ENCODE results near the gene WNT3.
A peak's percentile ranks its signal among the peaks of the same experiment; 100 is the strongest.
"Not testable (repeated sequence)": the region's sequence is repeated elsewhere in the genome, so short reads cannot be mapped to it uniquely, and the experiment has no call there.

WNT3 gene, protein sequence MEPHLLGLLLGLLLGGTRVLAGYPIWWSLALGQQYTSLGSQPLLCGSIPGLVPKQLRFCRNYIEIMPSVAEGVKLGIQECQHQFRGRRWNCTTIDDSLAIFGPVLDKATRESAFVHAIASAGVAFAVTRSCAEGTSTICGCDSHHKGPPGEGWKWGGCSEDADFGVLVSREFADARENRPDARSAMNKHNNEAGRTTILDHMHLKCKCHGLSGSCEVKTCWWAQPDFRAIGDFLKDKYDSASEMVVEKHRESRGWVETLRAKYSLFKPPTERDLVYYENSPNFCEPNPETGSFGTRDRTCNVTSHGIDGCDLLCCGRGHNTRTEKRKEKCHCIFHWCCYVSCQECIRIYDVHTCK

DNA sequence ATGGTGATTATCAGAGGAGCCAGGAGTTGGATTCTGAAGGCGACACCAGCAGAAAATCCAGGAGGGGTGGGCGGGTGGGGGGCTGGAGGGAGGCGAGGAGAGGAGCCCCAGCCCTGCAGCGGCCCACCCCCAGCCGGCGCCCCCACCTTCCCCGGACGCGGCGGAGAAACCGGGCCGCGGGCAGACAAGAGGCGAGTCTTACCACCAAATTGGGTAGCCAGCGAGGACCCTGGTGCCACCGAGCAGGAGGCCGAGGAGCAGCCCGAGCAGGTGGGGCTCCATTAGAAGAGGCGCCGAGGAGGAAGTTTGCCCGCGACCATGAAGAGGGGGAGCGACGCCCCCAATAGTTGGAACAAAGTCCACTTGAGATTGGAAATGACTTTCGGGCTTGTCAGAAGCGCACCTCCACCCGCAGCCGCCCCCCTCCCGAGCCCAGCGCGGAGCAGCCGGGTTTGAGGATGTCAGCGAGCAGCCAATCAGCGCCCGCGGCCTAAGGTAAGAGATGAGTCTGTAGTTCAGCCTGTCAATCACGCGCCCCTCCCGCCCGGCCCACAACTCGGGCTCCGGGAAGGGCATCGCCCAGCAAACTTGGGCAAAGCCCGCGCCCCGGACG, at the start of gene WNT3:
WNT3 (minus strand) TSS at position 377 of the 613 bp plus-strand sequence; CDS start at position 282, 95 bp downstream.
- peak; percentile 19 for DNase-seq

DNA sequence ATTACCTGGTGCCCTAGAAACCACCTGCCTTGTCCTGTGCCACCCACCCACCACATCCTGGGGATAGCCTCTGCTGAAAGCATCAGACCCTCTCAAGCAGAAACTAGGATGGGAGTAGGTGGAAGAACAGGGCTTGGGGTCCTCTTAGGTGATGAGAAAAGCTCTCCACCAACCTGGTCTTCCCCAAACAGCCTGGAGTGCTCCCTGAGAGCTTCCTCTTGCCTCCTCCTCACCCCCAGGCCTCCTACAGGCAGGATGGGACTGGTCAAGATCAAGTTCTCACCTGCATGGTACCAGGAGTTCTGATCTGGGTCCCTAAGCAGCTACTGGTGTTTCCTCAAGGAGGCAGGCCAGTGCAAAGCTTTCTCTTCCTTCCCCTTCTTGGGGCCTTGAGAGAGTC, 48.3 kb upstream of the WNT3 start:
- no peak for DNase-seq

DNA sequence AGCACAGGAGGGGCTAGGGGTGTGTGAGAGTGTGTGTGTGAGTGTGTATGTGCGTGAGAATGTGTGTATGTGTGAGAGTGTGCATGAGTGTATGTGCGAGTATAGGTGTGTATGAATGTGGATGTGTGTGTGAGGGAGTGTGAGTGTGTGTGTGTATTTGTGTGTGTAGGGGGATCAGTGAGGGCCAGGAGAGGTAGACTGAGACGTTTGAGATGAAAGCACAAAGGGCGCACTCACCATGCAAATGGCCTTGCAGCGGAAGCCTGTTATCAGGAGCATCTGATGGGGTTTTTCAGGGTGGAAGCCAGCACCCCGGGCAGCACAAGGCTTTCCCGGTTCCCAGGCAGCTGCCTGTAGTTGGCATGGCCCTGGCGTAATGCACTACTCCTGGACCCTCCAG, 47.8 kb upstream of the WNT3 start:
- no peak for DNase-seq

DNA sequence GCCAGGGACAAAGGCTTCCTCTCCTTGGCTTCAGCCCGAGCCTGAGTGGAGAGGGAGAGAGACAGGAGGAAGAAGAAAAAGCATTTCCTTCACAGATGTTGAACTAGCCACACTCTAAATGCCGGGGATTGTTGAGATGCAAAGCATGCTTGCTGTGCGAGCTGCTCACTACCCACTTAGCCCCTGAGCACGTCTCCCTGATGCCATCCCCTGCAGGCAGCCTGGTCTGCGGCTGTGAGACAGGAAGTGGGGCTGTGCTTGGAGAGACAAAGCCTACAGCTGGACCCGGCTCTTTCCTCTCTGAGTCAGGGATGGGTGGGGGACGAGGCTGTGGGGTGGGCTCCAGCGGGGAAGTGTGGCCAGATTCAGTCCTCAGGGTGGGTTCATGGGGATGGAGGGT, 46.6 kb upstream of the WNT3 start:
- DNase-seq = no peak

DNA sequence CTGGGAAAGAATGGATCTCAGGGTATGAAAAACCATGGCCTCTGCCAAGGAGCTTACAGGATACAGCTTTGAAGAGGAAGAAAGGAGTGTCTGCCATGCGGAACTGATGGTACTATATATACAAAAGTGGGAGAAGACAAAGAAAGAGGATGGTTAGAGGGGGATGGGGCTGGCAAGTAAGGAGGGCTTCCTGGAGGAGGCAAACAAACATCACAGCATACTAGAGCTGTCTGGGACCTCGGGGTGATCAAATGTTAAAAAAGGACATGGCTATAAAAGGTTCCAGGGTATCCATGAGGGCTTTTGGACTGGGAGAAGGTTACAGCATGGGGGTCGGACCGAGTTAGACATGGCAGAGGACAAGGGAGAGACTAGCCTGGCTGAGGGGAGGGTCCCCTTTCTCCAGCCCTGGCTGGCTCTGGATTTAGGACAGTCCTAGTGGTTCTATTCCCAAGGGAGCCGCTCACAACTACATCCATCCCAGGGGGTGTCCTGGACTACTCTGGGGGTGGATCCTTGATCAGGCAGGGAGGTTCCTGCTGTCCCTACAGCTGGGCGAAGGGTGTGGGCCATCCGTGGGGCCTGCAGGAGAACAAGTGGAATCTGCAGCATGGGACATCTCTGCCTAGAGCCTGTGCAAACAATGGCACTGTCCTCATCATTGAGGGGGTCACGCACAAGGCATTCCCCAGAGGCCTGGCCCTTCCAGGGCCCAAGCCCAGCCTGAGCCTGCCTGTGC, 45.1 kb upstream of the WNT3 start:
- DNase-seq = no peak

DNA sequence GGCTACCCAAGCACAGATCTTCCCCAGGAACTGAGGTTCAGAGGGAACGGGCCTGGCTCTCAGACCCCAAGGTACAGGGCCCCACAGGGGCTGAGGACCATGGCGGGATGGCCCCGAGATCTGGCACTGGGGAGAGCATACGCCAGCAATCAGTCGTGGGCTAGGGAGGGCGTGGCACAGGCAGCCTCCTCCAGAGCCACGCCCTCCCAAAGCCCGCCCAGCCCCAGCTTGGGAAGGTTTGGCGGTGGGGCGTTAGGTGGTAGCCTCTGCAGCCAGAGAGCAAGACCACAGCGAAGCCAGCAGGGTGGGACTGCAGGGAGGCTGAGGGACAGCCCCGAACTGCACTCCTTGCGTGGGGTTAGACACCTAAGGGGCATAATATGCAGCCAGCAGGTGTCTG, 44.5 kb upstream of the WNT3 start:
- no peak for DNase-seq

DNA sequence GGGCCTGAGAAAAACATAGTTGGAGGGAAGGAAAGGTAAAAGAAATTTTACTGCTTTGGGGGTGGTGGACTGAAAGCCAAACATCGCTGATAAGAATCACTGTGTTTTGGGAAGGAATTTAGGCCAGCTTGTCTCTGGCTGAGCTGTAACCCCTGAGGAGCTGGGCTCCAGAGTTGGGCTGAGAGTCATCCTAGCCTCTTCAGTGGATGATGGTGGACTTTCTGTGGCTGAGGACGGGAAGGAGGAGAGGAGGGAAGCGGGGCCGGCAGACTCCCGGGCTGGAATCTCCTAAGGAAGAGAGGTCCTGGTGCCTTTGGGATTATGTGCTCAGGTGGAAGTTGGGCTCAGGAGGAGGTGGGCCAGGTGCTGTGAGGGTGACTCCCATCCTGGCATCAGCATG, 41.5 kb upstream of the WNT3 start:
- no peak for DNase-seq

DNA sequence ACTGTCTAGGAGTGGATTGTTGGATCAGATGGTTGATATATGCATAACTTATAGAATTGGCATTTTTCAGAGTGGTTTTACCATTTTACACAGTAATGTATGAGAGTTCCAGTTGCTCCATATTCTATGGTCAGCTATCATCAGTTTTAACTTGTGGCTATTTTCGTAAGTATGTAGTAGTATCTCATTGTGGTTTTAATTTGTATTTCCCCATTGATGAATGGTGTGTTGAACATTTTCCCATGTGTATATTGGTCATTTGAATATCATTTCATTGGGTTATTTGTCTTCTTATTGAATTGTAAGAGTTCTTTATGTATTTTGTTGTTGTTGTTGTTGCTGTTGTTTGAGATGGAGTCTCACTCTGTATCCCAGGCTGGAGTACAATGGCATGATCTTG, 39.1 kb upstream of the WNT3 start:
- DNase-seq = no peak

DNA sequence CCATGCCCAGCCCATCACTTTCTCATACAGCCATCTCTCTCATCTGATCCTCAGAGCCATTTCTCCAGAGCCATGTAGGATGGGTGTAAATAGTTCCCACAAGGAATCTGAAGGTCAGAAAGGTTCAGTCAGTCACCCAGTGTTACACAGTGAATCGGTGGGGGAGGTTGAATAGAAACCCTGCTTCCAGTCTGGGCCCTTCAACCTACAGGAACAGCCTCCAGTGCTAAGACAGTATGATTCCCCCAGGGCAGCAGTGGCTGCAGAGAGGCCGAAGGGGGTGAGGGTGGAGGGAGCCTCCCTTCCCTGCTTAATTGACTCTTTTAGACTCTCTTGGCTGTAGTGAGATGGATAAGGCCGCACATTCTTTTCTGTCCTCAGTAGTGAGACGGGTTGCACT, 36.5 kb upstream of the WNT3 start:
- DNase-seq = no peak

DNA sequence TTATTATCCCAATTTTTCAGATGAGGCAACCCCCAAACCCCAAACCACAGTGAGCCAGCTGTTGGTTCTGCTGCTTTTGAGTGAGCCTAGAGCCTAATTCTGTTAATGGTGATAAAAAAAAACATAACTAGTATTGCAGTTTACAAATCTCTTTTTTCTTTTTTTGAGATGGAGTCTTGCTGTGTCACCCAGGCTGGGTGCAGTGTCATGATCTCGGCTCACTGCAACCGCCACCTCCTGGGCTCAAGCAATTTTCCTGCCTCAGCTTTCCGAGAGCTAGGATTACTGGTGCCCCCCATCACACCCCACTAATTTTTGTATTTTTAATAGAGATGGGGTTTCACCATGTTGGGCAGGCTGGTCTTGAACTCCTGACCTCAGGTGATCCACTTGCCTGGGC, 36.0 kb upstream of the WNT3 start:
- no peak for DNase-seq

DNA sequence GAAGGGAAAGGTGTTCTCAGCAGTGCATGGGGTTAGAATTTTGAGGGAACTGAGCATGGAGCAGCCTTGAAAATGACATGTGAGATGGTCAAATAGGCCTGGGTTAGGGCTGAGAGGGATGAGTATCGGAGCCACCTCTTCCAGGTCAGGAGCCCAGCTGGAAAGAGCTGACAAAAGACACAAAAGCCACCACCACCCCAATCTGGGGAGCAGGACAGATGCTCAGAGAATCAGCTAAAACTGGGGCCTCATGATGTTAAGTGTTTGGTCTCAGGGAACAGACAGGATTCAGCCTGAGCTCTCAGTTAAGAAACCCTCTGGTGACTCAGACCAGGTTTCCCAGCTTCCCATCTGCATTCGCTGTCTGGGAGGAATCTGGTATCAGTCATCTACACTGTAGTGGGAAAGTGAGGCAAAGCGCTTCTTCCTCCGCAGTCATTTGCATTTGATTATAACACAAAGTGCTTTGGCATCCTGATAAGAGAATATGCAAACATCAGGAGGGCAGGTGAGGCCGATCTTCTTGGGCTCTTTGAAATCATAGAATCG, 35.5 kb upstream of the WNT3 start:
- DNase-seq = no peak

DNA sequence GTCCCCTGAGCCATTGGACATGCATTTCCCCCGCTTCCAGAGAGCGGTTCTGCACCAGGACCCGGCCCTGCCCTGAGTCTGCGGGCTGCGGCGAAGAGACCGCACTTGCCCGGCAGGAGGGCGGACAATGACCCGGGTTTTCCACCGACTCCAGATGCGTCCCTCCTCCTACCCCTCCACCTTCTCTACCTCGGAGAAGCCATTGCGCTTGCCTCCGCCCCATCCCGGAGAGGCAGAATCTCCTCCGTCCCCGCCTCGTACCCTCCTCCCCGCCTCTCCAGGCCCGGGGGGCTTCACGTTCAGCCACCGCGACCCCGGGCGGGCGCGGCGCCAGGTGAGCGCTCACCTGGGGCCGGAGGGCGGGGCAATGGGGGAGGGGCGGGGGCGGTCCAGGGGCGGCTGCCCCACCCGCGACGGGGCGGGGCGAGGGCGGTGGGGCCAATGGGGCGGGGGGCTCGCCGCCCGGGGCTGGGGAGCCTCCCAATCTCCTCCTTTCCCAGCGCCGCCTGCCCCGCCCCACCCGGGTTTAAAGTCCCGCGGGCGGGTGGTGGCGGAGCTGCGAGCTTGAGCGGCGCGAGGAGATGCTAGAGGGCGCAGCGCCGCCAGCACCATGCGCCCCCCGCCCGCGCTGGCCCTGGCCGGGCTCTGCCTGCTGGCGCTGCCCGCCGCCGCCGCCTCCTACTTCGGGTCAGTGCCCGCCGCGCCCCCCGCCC, 32.7 kb upstream of the WNT3 start, which contains the start of gene WNT9B:
WNT9B (plus strand) TSS at position 555 of the 713 bp plus-strand sequence; CDS start at position 611, 56 bp downstream.
- DNase-seq = peak; percentile 58

DNA sequence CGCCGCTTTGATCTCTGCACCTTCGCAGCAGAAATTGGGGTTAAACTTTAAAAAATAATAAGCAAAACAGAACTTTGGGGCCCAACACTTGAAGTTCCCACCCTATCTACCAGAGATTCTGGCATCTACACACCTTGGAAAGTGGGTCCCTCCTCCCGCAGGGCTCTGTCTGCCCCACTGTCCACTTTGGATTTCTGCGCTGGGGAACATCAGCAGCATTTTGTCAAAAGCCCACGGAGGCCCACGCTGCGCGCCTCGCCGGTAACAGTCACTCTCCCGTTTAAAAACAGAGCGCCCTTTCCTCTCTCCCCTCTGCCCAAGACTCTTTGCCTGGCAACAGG, 32.2 kb upstream of the WNT3 start:
- no peak for DNase-seq

DNA sequence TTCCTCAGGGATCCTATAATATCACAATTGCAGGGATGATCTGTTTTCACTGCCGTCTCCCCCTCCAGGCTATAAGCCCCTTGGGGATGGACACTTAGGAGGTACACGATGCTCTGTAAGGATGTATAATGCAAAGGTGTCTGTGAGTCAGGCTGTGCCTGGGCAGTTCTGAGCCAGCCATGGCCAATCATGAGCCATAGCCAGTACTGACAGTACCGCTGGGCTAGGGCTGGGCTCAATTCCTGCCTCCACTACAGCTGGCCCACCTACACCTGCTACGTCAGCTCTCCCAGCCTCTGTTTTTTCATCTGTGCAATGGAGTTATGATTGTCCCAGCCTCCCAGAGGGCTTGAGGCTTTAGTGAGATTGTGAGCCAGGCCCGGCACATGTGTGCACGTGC, 30.0 kb upstream of the WNT3 start:
- no peak for DNase-seq

DNA sequence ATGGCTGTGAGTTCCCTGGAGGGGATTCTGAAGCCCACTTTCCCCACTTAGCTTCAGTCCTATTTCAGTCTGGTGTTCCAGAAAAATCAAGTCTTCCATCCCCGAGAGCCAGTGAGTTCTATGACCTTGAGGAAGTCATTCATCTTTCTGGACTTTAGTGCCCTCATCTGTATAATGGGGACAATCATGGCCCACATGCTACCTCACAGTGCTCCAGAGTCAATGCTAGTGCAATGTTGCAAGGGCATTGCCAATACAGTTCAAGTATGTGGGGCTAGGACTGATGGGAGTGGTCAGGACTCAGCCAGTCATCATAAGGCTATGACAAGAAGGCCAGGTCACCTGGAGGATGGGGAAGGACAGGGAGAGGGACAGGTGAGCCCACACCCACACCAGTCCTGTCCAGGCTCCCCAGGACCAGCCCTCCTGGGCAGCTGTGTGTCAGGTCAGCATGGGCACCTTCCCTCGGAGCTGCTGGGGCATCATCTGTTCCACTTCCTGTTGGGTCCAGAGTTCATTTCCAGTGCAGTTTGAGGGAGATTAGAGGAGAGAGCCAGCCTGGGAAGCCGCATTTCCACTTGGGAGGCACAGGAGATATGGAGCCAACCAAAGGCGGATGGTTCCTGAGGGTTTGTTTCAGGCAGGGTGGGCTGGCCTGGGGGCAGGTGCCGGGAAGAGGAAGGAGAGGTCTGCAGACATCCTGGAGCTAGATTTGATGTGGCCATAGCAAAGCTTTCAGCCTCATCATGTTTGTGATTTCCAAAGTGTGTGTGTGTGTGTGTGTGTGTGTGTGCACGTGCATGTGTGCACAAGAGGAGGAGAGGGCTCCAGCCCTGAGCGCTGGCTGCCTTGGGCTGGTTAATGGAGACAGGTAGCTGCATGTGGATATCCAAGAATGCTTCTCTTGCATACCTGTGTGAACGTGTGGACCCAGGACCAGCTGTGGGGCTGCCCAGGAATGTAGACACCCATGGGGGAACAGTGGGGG, 29.0 kb upstream of the WNT3 start:
- no peak for DNase-seq

DNA sequence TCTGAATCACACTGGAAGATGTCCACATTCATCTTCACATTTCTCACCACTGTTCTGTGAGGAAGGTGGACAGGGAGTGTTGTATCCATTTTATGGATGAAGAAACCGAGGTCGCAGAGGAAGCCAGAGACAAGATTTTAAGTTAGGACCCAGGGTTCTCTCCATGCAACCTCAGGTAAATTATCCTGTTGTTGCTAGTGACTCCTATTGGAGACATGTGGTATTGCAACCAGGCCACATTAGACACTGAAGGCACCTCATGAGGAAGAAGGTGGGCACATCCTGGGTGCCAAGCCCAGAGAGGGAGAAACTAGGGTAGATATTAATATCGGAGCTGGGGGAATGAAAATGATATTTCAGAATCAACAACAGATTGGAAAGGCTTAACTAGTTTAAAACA, 24.3 kb upstream of the WNT3 start:
- DNase-seq = no peak

DNA sequence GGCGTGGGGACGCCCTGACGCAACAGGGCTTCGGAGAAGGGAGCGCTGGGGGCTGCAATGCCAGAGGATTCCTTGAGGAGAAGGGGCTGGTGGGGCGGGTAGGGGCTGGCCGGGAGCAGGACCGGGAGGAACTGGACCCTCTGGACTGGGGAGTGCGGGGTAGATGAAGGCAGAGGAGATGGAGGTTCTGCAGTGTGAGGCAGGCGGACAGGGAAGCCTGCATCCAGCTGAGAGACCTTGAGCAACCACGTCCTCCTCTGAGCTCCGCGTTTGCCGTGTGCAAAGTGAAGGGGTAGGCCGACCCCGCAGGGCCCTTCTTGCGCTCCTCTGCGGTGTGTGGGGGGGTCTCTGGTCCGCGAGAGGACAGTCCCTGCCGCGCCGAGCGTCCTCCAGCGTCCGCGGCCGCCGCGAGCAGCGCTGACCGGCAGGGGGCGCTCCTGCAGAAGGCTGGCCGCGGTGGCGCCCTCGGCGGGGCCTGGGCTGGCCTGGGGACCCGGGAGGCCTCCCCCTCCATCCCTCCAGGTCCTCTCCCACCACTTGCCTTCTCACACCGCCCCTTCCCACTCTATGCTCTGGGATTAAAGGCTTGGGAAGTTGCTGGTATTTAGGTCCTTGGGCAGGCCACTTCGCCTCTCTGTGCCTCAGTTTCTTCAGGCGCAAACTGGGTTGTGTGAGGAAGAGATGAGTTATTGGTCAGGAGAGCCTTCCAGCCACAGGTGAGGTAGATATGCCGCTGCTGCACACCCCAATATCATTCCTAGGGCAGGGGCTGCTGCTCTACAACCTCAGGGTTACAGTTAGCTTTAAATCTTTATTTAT, 23.3 kb upstream of the WNT3 start:
- peak; percentile 17 for DNase-seq

DNA sequence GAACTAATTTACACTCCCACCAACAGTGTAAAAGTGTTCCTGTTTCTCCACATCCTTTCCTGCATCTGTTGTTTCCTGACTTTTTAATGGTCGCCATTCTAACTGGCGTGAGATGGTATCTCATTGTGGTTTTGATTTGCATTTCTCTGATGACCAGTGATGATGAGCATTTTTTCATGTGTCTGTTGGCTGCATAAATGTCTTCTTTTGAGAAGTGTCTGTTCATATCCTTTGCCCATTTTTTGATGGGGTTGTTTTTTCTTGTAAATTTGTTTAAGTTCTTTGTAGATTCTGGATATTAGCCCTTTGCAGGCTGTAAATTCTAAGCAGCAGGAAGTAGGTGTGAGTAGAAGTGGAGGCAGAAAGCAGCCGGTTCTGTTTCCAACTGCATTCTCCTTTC, 22.1 kb upstream of the WNT3 start:
- not testable (repeated sequence) for DNase-seq

DNA sequence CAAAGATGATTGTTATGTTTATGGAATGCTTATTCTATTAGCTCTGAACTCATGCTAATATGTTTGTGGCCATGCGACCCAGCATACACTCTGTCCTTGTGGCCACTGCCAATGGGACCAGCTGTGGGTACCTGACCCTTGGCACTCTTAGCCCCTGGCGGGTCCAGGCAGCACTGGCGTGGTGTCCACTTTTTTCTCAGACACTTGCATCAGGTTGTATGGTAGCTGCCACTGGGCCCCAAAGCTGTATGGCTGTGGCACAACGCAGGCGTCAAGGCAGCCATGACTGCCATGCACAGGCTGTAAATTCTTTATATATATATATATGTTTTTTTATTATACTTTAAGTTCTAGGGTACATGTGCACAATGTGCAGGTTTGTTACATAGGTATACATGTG, 20.7 kb upstream of the WNT3 start:
- no peak for DNase-seq

DNA sequence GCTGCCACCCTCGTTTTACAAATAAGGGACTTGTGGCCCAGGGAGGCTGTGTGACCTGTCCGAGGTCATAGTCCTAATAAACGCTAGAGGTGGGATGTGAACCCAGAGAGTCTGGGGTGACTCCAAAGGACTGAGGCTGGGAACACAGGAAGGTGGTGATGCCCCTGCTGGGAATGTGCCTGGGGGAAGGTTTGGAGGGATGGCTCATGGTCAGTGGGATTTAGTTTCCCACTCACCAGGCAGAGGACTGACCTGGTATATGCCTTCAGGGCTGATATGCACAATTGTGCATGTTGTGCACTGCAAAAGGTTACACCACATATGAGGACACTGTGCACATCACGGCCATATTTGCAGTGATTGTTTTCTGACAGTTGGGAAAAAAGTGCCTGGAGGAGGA, 19.0 kb upstream of the WNT3 start:
- DNase-seq = no peak

DNA sequence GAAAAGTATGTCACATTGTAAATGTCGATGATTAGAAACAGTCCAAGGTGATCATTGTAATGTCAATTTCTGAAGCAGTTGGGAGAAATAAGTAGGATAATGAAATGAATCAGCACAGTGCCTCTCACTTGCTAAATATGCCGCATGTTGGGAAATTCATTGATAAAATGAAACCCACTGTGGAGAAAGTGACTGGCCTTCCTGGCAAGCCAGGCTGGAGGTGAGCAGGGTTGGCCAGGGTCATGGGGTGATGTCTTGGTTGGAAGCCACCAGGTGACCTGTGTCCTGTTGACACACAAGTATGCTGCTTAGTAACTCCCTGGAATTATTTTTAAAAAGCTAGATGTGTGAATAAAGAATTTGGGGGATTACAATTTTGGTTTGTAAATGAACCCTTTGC, 18.0 kb upstream of the WNT3 start:
- no peak for DNase-seq

Measured in NCI-H2227 treated with DMSO at 0.1 percent for 48 hours (cell line).